Neural progenitor cell (in vitro differentiated cells): ENCODE data around the gene PRCP.

Experiments
- EZH2 ChIP-seq: fragments of 200-600 bp; sonication (generic); IDR thresholded peaks from 2 replicates; pipeline ENCODE4 v1.6.1; 2017; ENCODE audit warnings: antibody characterized with exemption, mild to moderate bottlenecking, moderate library complexity
- TF ChIP-seq, protein P1 (sequence below): fragments of 200-600 bp; sonication (generic); IDR thresholded peaks from 2 replicates; pipeline ENCODE4 v1.5.1; 2017; ENCODE audit warnings: antibody characterized with exemption, mild to moderate bottlenecking

DNA sequence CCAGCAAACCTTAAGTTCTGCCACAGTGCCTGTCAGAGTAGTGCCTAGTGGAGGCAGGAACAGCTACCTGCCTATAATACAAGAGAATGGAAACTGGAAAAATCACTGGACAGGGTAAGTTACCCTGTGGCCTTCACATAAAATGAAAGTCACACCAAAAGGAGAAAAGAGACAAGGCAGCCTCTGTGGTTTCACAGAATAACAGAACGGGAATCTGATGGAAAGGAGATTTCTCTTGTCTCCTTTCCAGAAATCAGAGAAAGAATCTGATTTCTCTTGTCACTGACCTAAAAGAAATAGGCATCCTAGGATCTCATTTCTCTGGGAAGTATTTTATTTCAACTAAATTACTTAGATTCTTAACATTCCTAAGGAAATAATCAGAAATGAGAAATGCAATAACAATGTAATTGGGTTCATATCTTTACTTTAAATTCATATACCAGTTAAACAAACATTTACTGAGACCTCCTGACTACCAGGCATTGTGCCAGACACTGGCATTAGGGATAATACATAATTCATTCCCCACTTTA is 41.6 kb downstream of the PRCP start:
- TF ChIP-seq, protein P1, sequence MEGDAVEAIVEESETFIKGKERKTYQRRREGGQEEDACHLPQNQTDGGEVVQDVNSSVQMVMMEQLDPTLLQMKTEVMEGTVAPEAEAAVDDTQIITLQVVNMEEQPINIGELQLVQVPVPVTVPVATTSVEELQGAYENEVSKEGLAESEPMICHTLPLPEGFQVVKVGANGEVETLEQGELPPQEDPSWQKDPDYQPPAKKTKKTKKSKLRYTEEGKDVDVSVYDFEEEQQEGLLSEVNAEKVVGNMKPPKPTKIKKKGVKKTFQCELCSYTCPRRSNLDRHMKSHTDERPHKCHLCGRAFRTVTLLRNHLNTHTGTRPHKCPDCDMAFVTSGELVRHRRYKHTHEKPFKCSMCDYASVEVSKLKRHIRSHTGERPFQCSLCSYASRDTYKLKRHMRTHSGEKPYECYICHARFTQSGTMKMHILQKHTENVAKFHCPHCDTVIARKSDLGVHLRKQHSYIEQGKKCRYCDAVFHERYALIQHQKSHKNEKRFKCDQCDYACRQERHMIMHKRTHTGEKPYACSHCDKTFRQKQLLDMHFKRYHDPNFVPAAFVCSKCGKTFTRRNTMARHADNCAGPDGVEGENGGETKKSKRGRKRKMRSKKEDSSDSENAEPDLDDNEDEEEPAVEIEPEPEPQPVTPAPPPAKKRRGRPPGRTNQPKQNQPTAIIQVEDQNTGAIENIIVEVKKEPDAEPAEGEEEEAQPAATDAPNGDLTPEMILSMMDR, result no peak
- no peak for TF ChIP-seq EZH2
